Activated T-cell treated with anti-CD3 and anti-CD28 coated beads for 24 hours (primary cell): ENCODE results near the gene HES1.
A peak's percentile ranks its signal among the peaks of the same experiment; 100 is the strongest.
"Not testable (repeated sequence)": the region's sequence is repeated elsewhere in the genome, so short reads cannot be mapped to it uniquely, and the experiment has no call there.

Experiments
- DNase-seq: peaks from one replicate; pipeline ENCODE4 v3.0.0-alpha.2; 2020; ENCODE audit warnings: low read depth

HES1 gene

GRCh38 chr3:194141415-194142155 is 5.6 kb downstream of the HES1 start:
- peak; percentile 55 for DNase-seq

- no peak for DNase-seq
Measured at GRCh38 chr3:194142156-194142910, 6.4 kb downstream of the HES1 start.

GRCh38 chr3:194145702-194146101 is 9.8 kb downstream of the HES1 start:
- no peak for DNase-seq

GRCh38 chr3:194147679-194148078 is 11.7 kb downstream of the HES1 start:
- no peak for DNase-seq

GRCh38 chr3:194148383-194148782 is 12.4 kb downstream of the HES1 start:
- no peak for DNase-seq

GRCh38 chr3:194150252-194150934 is 14.4 kb downstream of the HES1 start:
- DNase-seq, result no peak

- not testable (repeated sequence) for DNase-seq
Measured at GRCh38 chr3:194150935-194151302, 15.0 kb downstream of the HES1 start.

GRCh38 chr3:194154346-194154745 is 18.4 kb downstream of the HES1 start:
- no peak for DNase-seq

- DNase-seq, result no peak
Measured at GRCh38 chr3:194156095-194156494, 20.1 kb downstream of the HES1 start.

GRCh38 chr3:194158942-194159439 is 23.0 kb downstream of the HES1 start:
- no peak for DNase-seq

- DNase-seq, result no peak
Measured at GRCh38 chr3:194160158-194160557, 24.2 kb downstream of the HES1 start.

GRCh38 chr3:194161131-194162045 is 25.4 kb downstream of the HES1 start:
- no peak for DNase-seq

GRCh38 chr3:194162070-194162678 is 26.2 kb downstream of the HES1 start:
- no peak for DNase-seq

GRCh38 chr3:194162817-194163584 is 27.1 kb downstream of the HES1 start:
- DNase-seq, result no peak

GRCh38 chr3:194163697-194164096 is 27.7 kb downstream of the HES1 start:
- no peak for DNase-seq

GRCh38 chr3:194164861-194165260 is 28.9 kb downstream of the HES1 start:
- no peak for DNase-seq

- DNase-seq, result no peak
Measured at GRCh38 chr3:194165271-194166018, 29.5 kb downstream of the HES1 start.

GRCh38 chr3:194166682-194167479 is 30.9 kb downstream of the HES1 start:
- no peak for DNase-seq
